Trophoblast cell (in vitro differentiated cells and primary cell): ENCODE measurements around the gene PLEKHM2.

Experiments
- DNase-seq, 2 donors: peaks; one replicate each; pipeline ENCODE4 v3.0.0-alpha.2; 2016
- H2AFZ ChIP-seq: 2 replicates; pipeline ENCODE4 v1.6.1; 2013; ENCODE audit warnings: low read length, moderate library complexity, mild to moderate bottlenecking; ENCODE audit not compliant: insufficient read depth, poor library complexity
- H2AK5ac ChIP-seq: 2 replicates; pipeline ENCODE4 v1.6.1; 2013; ENCODE audit warnings: mild to moderate bottlenecking, low read length
- H2BK120ac ChIP-seq: 2 replicates; pipeline ENCODE4 v1.6.1; 2013; ENCODE audit warnings: low read length, mild to moderate bottlenecking, moderate library complexity; ENCODE audit not compliant: insufficient read depth, poor library complexity
- H2BK12ac ChIP-seq: 2 replicates; pipeline ENCODE4 v1.6.1; 2013; ENCODE audit warnings: mild to moderate bottlenecking, low read length, moderate library complexity
- H2BK5ac ChIP-seq: 2 replicates; pipeline ENCODE4 v1.6.1; 2013; ENCODE audit warnings: low read length, low read depth, moderate library complexity, mild to moderate bottlenecking; ENCODE audit not compliant: poor library complexity
- H3K14ac ChIP-seq: 2 replicates; pipeline ENCODE4 v1.6.1; 2013; ENCODE audit warnings: mild to moderate bottlenecking, low read length
- H3K18ac ChIP-seq: 2 replicates; pipeline ENCODE4 v1.6.1; 2013; ENCODE audit warnings: mild to moderate bottlenecking, low read length
- H3K23ac ChIP-seq: 2 replicates; pipeline ENCODE4 v1.6.1; 2013; ENCODE audit warnings: low read length
- H3K27ac ChIP-seq: 2 replicates; pipeline ENCODE4 v1.5.1; 2013; ENCODE audit warnings: low read depth, mild to moderate bottlenecking, inconsistent platforms, low read length, moderate library complexity
- H3K27me3 ChIP-seq: 2 replicates; pipeline ENCODE4 v1.6.1; 2013; ENCODE audit warnings: inconsistent platforms, mild to moderate bottlenecking, low read length, moderate library complexity; ENCODE audit not compliant: insufficient read depth
- H3K36me3 ChIP-seq, 2 experiments: 1 replicate in 1 of 2; 2 replicates in 1 of 2; pipeline ENCODE4 v1.6.1; 2013; ENCODE audit warnings: low read length in 2 of 2, mild to moderate bottlenecking in 2 of 2, moderate library complexity in 1 of 2; ENCODE audit not compliant: insufficient read depth in 2 of 2, control insufficient read depth in 1 of 2
- H3K4ac ChIP-seq: 2 replicates; pipeline ENCODE4 v1.6.1; 2013; ENCODE audit warnings: low read depth, mild to moderate bottlenecking, low read length, moderate library complexity
- H3K4me1 ChIP-seq, 2 experiments: 1 replicate in 1 of 2; 2 replicates in 1 of 2; pipeline ENCODE4 v1.6.1; 2013; ENCODE audit warnings: low read length in 2 of 2, mild to moderate bottlenecking in 2 of 2, moderate library complexity in 1 of 2; ENCODE audit not compliant: insufficient read depth in 2 of 2, control insufficient read depth in 1 of 2
- H3K4me2 ChIP-seq: 2 replicates; pipeline ENCODE4 v1.6.1; 2013; ENCODE audit warnings: inconsistent platforms, mild to moderate bottlenecking, low read length, moderate library complexity
- H3K4me3 ChIP-seq: 2 replicates; pipeline ENCODE4 v1.5.1; 2013; ENCODE audit warnings: mild to moderate bottlenecking, low read depth, low read length, inconsistent platforms
- H3K79me1 ChIP-seq: one replicate; pipeline ENCODE4 v1.6.1; 2013; ENCODE audit warnings: low read length
- H3K79me2 ChIP-seq: 2 replicates; pipeline ENCODE4 v1.6.1; 2013; ENCODE audit warnings: low read length, mild to moderate bottlenecking; ENCODE audit not compliant: control insufficient read depth, insufficient read depth, poor library complexity
- H3K9ac ChIP-seq: 2 replicates; pipeline ENCODE4 v1.6.1; 2013; ENCODE audit warnings: mild to moderate bottlenecking, low read length
- H3K9me3 ChIP-seq: 2 replicates; pipeline ENCODE4 v1.6.1; 2013; ENCODE audit warnings: low read depth, mild to moderate bottlenecking, control low read depth, inconsistent platforms, low read length; ENCODE audit not compliant: insufficient read depth
- H4K12ac ChIP-seq: 2 replicates; pipeline ENCODE4 v1.6.1; 2013; ENCODE audit warnings: low read depth, mild to moderate bottlenecking, low read length, moderate library complexity
- H4K8ac ChIP-seq: 2 replicates; pipeline ENCODE4 v1.6.1; 2013; ENCODE audit warnings: low read depth, mild to moderate bottlenecking, low read length, moderate library complexity
- H4K91ac ChIP-seq: one replicate; pipeline ENCODE4 v1.6.1; 2013; ENCODE audit warnings: low read depth, mild to moderate bottlenecking, low read length, moderate library complexity
- WGBS: extraction: QIAGEN DNeasy Blood & Tissue Kit; methylation state at CpG from one replicate; pipeline ENCODE4 v1.1.7; 2013; ENCODE audit warnings: missing lambda C conversion rate; ENCODE audit not compliant: insufficient read length, insufficient coverage; ENCODE audit errors: extremely low coverage; 5-methylcytosine and 5-hydroxymethylcytosine counted together

The PLEKHM2 gene

DNA sequence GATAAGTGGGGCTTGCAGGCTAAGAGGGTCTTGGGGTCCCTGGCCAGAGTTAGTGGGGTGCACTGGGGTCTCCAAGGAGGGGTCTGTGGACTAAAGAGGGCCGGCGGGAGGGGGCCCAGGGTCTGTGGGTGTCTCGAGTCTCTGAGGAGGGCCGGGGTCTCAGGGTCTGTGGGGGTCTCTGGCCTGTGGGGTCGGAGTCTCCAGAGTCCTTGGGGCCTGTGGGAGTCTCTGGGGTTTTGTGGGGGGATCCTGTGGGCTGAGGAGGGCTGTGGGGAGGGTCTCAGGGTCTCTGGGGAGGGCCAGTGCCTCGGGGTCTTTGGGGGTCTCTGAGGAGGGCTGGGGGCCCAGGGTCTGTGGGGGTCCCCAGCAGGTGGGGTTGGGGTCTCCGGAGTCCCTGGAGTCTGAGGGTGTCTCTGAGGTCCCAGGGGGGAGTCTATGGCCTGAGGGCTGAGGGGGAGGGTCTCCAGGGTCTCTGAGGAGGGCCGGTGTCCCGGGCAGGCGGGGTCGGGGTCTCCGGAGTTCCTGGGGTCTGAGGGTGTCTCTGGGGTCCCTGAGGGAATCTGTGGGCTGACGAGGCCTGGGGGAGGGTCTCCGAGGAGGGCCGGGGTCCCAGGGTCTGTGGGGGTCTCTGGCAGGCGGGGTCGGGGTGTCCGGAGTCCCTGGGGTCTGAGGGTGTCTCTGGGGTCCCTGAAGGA lies 628 bp upstream of the PLEKHM2 start:
- peak overlapping the region; percentile 87 for H3K4me3 ChIP-seq
- peak overlapping the region; percentile 91 for H2AK5ac ChIP-seq
- H3K36me3 ChIP-seq: no peaks in the 10 kb centered on the region
- H2BK12ac ChIP-seq: peak overlapping the region; percentile 90
- peak overlapping the region; percentile 66 for H3K27ac ChIP-seq
- peaks cover 17% of the 10 kb centered on the region for H3K79me1 ChIP-seq
- no peaks in the 10 kb centered on the region for H3K9me3 ChIP-seq
- peak overlapping the region; percentile 96 for H4K12ac ChIP-seq
- peak overlapping the region; percentile 98 for H4K91ac ChIP-seq
- peak overlapping the region; percentile 75 for H2AFZ ChIP-seq
- H4K8ac ChIP-seq: peak overlapping the region; percentile 97
- H3K23ac ChIP-seq: no peak overlapping the region
- peak overlapping the region; percentile 92 for H3K14ac ChIP-seq
- H3K18ac ChIP-seq: peak overlapping the region; percentile 90
- H3K79me2 ChIP-seq: peaks cover 12% of the 10 kb centered on the region
- peak overlapping the region; percentile 91 for H2BK120ac ChIP-seq
- H2BK5ac ChIP-seq: peak overlapping the region; percentile 98
- peaks cover 16 to 23% of the 10 kb centered on the region in 2 experiments for H3K4me1 ChIP-seq
- peak overlapping the region; percentile 98 for H3K4ac ChIP-seq
- H3K9ac ChIP-seq: peak overlapping the region; percentile 77
- H3K27me3 ChIP-seq: no peaks in the 10 kb centered on the region
- peak overlapping the region; percentile 62 for H3K4me2 ChIP-seq
- DNase-seq: no peak
- WGBS: no CpG with 5 or more reads among the region's 18 CpGs

DNA sequence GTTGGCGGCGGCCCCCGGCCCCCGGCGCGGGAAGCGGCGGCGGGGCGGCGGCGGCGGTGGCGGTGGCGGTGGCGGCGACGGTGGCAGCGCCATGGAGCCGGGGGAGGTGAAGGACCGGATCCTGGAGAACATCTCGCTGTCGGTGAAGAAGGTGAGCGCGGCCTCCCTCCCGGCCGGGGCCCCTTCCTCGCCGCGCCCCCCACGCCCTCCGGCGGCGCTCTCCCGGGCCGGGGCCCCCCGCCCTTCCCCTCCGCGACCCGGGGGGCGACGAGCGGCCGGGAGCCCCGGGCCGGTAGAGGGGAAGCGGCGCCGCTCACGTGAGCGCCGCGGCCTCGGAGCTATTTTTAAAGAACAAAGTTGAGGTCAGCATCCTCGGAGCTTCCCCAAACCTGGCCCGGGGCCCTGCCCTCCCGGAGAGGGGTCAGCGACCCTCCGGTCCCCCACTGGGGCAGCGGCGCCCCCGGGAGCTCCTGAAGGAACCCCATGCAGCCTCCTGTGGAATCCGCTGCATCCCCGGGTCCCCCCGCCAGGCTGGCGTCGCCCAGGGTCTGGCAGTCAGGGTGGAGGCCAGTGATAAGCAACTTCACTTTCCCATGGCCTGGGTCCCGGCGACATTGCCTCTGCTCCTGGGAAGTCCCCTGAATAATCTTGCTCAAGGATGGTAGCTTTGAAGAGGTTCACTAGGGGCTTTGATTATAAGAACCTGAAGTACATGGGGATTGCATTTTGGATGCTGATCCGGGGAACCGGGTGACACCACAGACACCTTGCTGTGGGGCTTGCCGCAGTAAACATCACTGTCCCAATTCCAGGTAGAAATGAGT lies 560 bp downstream of the PLEKHM2 start:
- Histone ChIP-seq H2BK120ac (peak overlapping the region; percentile 52), H3K4ac (peak overlapping the region; percentile 87), H3K14ac (peak overlapping the region; percentile 88), H3K4me1 (peaks cover 16 to 21% of the 10 kb centered on the region in 2 experiments), H4K91ac (peak overlapping the region; percentile 95), H2BK5ac (peak overlapping the region; percentile 78), H2AK5ac (peak overlapping the region; percentile 76), H2BK12ac (no peak overlapping the region), H3K4me3 (peak overlapping the region; percentile 87), H3K4me2 (peak overlapping the region; percentile 96), H2AFZ (peak overlapping the region; percentile 49), H3K27ac (peak overlapping the region; percentile 66), H3K79me1 (peaks cover 17% of the 10 kb centered on the region), H4K8ac (peak overlapping the region; percentile 89), H3K27me3 (no peaks in the 10 kb centered on the region), H3K9me3 (no peaks in the 10 kb centered on the region), H3K23ac (peak overlapping the region; percentile 59), H3K9ac (peak overlapping the region; percentile 86), H3K36me3 (peaks cover 0 to 2% of the 10 kb centered on the region in 2 experiments), H3K79me2 (peaks cover 12% of the 10 kb centered on the region), H4K12ac (peak overlapping the region; percentile 51), H3K18ac (peak overlapping the region; percentile 93)
- WGBS: no CpG with 5 or more reads among the region's 72 CpGs
- DNase-seq: peak in 1 of 2 donors; percentile 42

GRCh38 chr1:15685820-15686219 lies 1.7 kb downstream of the PLEKHM2 start:
- no peak overlapping the region for H4K8ac ChIP-seq
- H3K79me2 ChIP-seq: peaks cover 12% of the 10 kb centered on the region
- H3K4ac ChIP-seq: peak overlapping the region; percentile 95
- H3K9me3 ChIP-seq: no peaks in the 10 kb centered on the region
- no peak overlapping the region for H4K91ac ChIP-seq
- H2BK5ac ChIP-seq: no peak overlapping the region
- no peak overlapping the region for H3K23ac ChIP-seq
- no peak overlapping the region for H3K18ac ChIP-seq
- H3K9ac ChIP-seq: no peak overlapping the region
- H2AFZ ChIP-seq: no peak overlapping the region
- H3K4me1 ChIP-seq: peaks cover 16 to 19% of the 10 kb centered on the region in 2 experiments
- no peak overlapping the region for H2BK120ac ChIP-seq
- H4K12ac ChIP-seq: no peak overlapping the region
- H3K14ac ChIP-seq: no peak overlapping the region
- peaks cover 17% of the 10 kb centered on the region for H3K79me1 ChIP-seq
- H3K4me3 ChIP-seq: no peak overlapping the region
- WGBS: no CpG with 5 or more reads among the region's 4 CpGs
- no peaks in the 10 kb centered on the region for H3K27me3 ChIP-seq
- H3K36me3 ChIP-seq: peaks cover 0 to 2% of the 10 kb centered on the region in 2 experiments
- H3K27ac ChIP-seq: no peak overlapping the region
- no peak overlapping the region for H2BK12ac ChIP-seq
- H3K4me2 ChIP-seq: no peak overlapping the region
- H2AK5ac ChIP-seq: no peak overlapping the region
- no peak for DNase-seq

- H3K36me3 ChIP-seq: peaks cover 2 to 4% of the 10 kb centered on the region in 2 experiments
- H2BK120ac ChIP-seq: no peak overlapping the region
- no peak overlapping the region for H4K12ac ChIP-seq
- no peak overlapping the region for H2AK5ac ChIP-seq
- no peak overlapping the region for H3K14ac ChIP-seq
- no peak overlapping the region for H2BK12ac ChIP-seq
- H2AFZ ChIP-seq: no peak overlapping the region
- no peak overlapping the region for H3K23ac ChIP-seq
- no peak overlapping the region for H3K4me2 ChIP-seq
- no peak overlapping the region for H4K91ac ChIP-seq
- no peak overlapping the region for H3K4ac ChIP-seq
- peaks cover 11 to 14% of the 10 kb centered on the region in 2 experiments for H3K4me1 ChIP-seq
- no peaks in the 10 kb centered on the region for H3K9me3 ChIP-seq
- no peak for DNase-seq
- H3K9ac ChIP-seq: no peak overlapping the region
- no peak overlapping the region for H4K8ac ChIP-seq
- peaks cover 15% of the 10 kb centered on the region for H3K79me1 ChIP-seq
- peaks cover 16% of the 10 kb centered on the region for H3K79me2 ChIP-seq
- H3K4me3 ChIP-seq: no peak overlapping the region
- no peak overlapping the region for H2BK5ac ChIP-seq
- H3K27me3 ChIP-seq: no peaks in the 10 kb centered on the region
- H3K27ac ChIP-seq: no peak overlapping the region
- H3K18ac ChIP-seq: no peak overlapping the region
- WGBS: no CpG with 5 or more reads among the region's 2 CpGs
These were observed 3.3 kb downstream of the PLEKHM2 start for GRCh38 chr1:15687446-15687845.
